ENCODE measurements around the gene ZP3. TPM values are rescaled to one million over a fixed set of nuclear protein-coding genes. Genes with fewer than 3 reads are reported as not detected.

The ZP3 gene
- total and polyA plus RNA-seq, 2 experiments from 2014 or later = not detected

DNA sequence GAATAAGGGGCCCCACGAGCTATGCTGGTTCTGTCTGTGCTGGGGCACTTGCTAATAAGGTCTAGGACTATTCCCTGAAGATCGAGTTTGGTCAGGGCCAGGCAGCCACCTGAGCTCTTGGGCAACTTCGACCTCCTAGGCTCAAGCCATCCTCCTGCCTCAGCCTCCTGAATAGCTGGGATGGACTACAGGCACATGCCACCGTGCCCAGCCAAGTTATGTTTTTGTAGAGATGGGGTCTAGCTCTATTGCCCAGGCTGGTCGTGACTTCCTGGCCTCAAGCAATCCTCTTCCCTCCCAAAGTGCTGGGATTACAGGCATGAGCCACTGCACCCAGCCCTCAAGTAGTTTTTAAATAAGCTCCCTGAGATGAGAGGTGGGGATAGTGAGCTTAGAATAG lies 2.9 kb downstream of the ZP3 start:
- no peak for DNase-seq (ENCODE audit: low spot score)
- H3K27me3 ChIP-seq = no peaks in the 10 kb centered on the region
- H3K4me2 ChIP-seq = no peak overlapping the region
- H3K9me3 ChIP-seq (ENCODE audit: low read depth) = no peaks in the 10 kb centered on the region
- no peaks in the 10 kb centered on the region for H3K9me2 ChIP-seq (replicated peaks; ENCODE audit: insufficient read depth)
- TF ChIP-seq EZH2 (IDR thresholded peaks at IDR 0.05; ENCODE audit: borderline replicate concordance) = no peak
- no peak for TF ChIP-seq CTCF (IDR thresholded peaks at IDR 0.05; ENCODE audit: poor library complexity)
- no peak for TF ChIP-seq EZH2phosphoT487 (IDR thresholded peaks at IDR 0.05; ENCODE audit: low read depth, severe bottlenecking, unreplicated experiment)
- no peaks in the 10 kb centered on the region for H3K4me1 ChIP-seq (ENCODE audit: insufficient read depth)
- no peak overlapping the region for H3K27ac ChIP-seq
- no peaks in the 10 kb centered on the region for H3K79me2 ChIP-seq
- no peak overlapping the region for H3K4me3 ChIP-seq
- no peak overlapping the region for H2AFZ ChIP-seq
- H3K36me3 ChIP-seq (replicated peaks; ENCODE audit: insufficient read depth, low read depth) = no peaks in the 10 kb centered on the region
- WGBS (ENCODE audit: low lambda C conversion rate, missing lambda C conversion rate) = 84% methylated on average over 5 of the region's 5 CpGs
- no peaks in the 10 kb centered on the region for H4K20me1 ChIP-seq (ENCODE audit: insufficient read depth, poor library complexity, severe bottlenecking)

- Histone ChIP-seq H3K36me3 (replicated peaks; ENCODE audit: insufficient read depth, low read depth) (no peaks in the 10 kb centered on the region), H3K79me2 (no peaks in the 10 kb centered on the region), H3K9me3 (ENCODE audit: low read depth) (no peaks in the 10 kb centered on the region), H3K4me1 (ENCODE audit: insufficient read depth) (no peaks in the 10 kb centered on the region), H2AFZ (no peak overlapping the region), H3K27ac (no peak overlapping the region), H3K4me2 (no peak overlapping the region), H3K4me3 (no peak overlapping the region), H3K9me2 (replicated peaks; ENCODE audit: insufficient read depth) (no peaks in the 10 kb centered on the region), H4K20me1 (ENCODE audit: insufficient read depth, poor library complexity, severe bottlenecking) (no peaks in the 10 kb centered on the region), H3K27me3 (no peaks in the 10 kb centered on the region)
- WGBS (ENCODE audit: low lambda C conversion rate, missing lambda C conversion rate) = 92% methylated on average over 13 of the region's 13 CpGs
- TF ChIP-seq EZH2 (IDR thresholded peaks at IDR 0.05; ENCODE audit: borderline replicate concordance) = no peak
- no peak for TF ChIP-seq EZH2phosphoT487 (IDR thresholded peaks at IDR 0.05; ENCODE audit: low read depth, severe bottlenecking, unreplicated experiment)
- no peak for TF ChIP-seq CTCF (IDR thresholded peaks at IDR 0.05; ENCODE audit: poor library complexity)
- DNase-seq (ENCODE audit: low spot score) = no peak
These were observed 3.5 kb downstream of the ZP3 start for GRCh38 chr7:76428149-76428823.

DNA sequence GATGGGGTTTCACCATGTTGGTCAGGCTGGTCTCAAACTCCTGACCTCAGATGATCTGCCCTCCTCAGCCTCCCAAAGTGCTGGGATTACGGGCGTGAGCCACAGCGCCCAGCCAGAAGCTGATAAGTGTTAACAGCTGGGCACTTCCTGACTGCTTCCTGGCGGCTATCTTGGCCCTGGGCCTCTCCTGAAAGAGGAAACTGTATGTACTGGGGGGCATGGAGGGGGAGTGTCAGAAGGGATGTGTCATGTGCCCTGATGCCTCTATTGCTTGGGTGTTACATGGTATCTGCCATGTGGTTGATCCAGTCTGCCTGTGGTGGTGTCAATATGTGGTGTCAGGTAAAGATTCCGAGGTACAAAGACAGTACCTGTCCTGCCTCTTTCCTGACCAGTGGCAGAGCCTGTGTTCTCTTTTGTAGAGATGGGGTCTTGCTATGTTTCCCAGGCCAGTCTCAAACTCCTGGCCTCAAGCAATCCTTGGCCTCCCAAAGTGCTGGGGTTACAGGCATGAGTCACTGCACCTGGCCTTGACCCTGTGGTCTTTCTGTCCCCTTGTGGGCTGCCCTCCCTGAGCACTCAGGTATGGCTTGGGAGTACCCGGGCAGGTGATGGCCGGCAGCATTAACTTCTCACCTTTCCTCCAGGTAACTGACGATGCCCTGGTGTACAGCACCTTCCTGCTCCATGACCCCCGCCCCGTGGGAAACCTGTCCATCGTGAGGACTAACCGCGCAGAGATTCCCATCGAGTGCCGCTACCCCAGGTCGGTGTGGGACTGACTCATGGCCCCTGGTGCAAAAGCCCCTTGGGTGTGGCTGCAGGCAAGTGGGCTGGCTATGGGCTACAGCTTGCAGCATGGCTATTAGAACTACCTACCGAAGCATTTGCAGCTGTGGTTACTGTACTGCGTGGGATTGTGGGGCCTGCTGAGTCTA lies 4.4 kb downstream of the ZP3 start:
- Histone ChIP-seq H3K9me2 (replicated peaks; ENCODE audit: insufficient read depth) (no peaks in the 10 kb centered on the region), H3K4me1 (ENCODE audit: insufficient read depth) (no peaks in the 10 kb centered on the region), H3K4me3 (no peak overlapping the region), H3K9me3 (ENCODE audit: low read depth) (no peaks in the 10 kb centered on the region), H3K36me3 (replicated peaks; ENCODE audit: insufficient read depth, low read depth) (no peaks in the 10 kb centered on the region), H4K20me1 (ENCODE audit: insufficient read depth, poor library complexity, severe bottlenecking) (no peaks in the 10 kb centered on the region), H2AFZ (no peak overlapping the region), H3K27ac (no peak overlapping the region), H3K27me3 (no peaks in the 10 kb centered on the region), H3K79me2 (no peaks in the 10 kb centered on the region), H3K4me2 (no peak overlapping the region)
- DNase-seq (ENCODE audit: low spot score) = no peak
- WGBS (ENCODE audit: low lambda C conversion rate, missing lambda C conversion rate) = 85% methylated on average over 18 of the region's 18 CpGs
- TF ChIP-seq EZH2 (IDR thresholded peaks at IDR 0.05; ENCODE audit: borderline replicate concordance) (no peak), EZH2phosphoT487 (IDR thresholded peaks at IDR 0.05; ENCODE audit: low read depth, severe bottlenecking, unreplicated experiment) (no peak), CTCF (IDR thresholded peaks at IDR 0.05; ENCODE audit: poor library complexity) (no peak)

All from hepatocyte (in vitro differentiated cells).